Putamen (tissue), 1 donor: ENCODE measurements around the gene DDX4.
A peak's percentile ranks its signal among the peaks of the same experiment; 100 is the strongest.

ENCODE experiments used
- DNase-seq: peaks from one replicate; pipeline ENCODE4 v3.0.0-alpha.2; 2016; ENCODE audit warnings: low spot score

The DDX4 gene

GRCh38 chr5:55821731-55822512 is 84.1 kb downstream of the DDX4 start:
- DNase-seq: no peak

GRCh38 chr5:55823151-55823796 is 85.4 kb downstream of the DDX4 start:
- no peak for DNase-seq

- DNase-seq: peak; percentile 37
These were observed 92.1 kb downstream of the DDX4 start for GRCh38 chr5:55829956-55830355.

GRCh38 chr5:55832446-55832845 is 94.6 kb downstream of the DDX4 start:
- DNase-seq: no peak

GRCh38 chr5:55836191-55836590 is 98.3 kb downstream of the DDX4 start:
- no peak for DNase-seq

- no peak for DNase-seq
These were observed 104.1 kb downstream of the DDX4 start for GRCh38 chr5:55841976-55842375.

GRCh38 chr5:55847837-55848236 is 110.0 kb downstream of the DDX4 start:
- no peak for DNase-seq

- no peak for DNase-seq
These were observed 110.9 kb downstream of the DDX4 start for GRCh38 chr5:55848783-55849182.

GRCh38 chr5:55850839-55851674 is 113.2 kb downstream of the DDX4 start, which contains the start of gene IL31RA:
Gene IL31RA (plus strand): TSS chr5:55851357. CDS start chr5:55851571, 214 bp downstream.
- DNase-seq: no peak

- no peak for DNase-seq
These were observed 113.8 kb downstream of the DDX4 start for GRCh38 chr5:55851675-55851979.

- DNase-seq: no peak
These were observed 114.6 kb downstream of the DDX4 start for GRCh38 chr5:55852503-55852902.

GRCh38 chr5:55853041-55853670 is 115.3 kb downstream of the DDX4 start:
- DNase-seq: no peak

GRCh38 chr5:55853818-55854217 is 116.0 kb downstream of the DDX4 start:
- DNase-seq: no peak

GRCh38 chr5:55855509-55855908 is 117.6 kb downstream of the DDX4 start:
- DNase-seq: no peak

GRCh38 chr5:55856516-55857246 is 118.8 kb downstream of the DDX4 start:
- no peak for DNase-seq

GRCh38 chr5:55857247-55857640 is 119.4 kb downstream of the DDX4 start:
- no peak for DNase-seq

- no peak for DNase-seq
These were observed 120.2 kb downstream of the DDX4 start for GRCh38 chr5:55858104-55858503.

- DNase-seq: no peak
These were observed 122.4 kb downstream of the DDX4 start for GRCh38 chr5:55860288-55860687.

- DNase-seq: no peak
These were observed 122.8 kb downstream of the DDX4 start for GRCh38 chr5:55860709-55861108.

- no peak for DNase-seq
These were observed 127.0 kb downstream of the DDX4 start for GRCh38 chr5:55864606-55865541.

GRCh38 chr5:55865831-55866230 is 128.0 kb downstream of the DDX4 start:
- DNase-seq: no peak
